A549 (cell line): Measurements from ENCODE around the gene TNP1.

Experiments used
- CBX2 ChIP-seq: fragments of 200-600 bp; sonication (generic); IDR thresholded peaks from 2 replicates; pipeline ENCODE4 v1.6.1; 2016; ENCODE audit warnings: low read depth, mild to moderate bottlenecking, borderline replicate concordance
- EHMT2 ChIP-seq: fragments of 200-600 bp; sonication (generic); IDR thresholded peaks from 2 replicates; pipeline ENCODE4 v1.6.1; 2016; ENCODE audit warnings: antibody characterized with exemption, low read depth, mild to moderate bottlenecking, moderate library complexity
- JUN ChIP-seq, 2 experiments: fragments of >200 bp; sonication (Bioruptor Twin); formaldehyde crosslinking; IDR thresholded peaks; 2 replicates in 1 of 2; 3 replicates in 1 of 2; pipeline ENCODE4 v1.6.1; 2016 to 2017
- ZNF302 ChIP-seq: fragments of 250-450 bp; sonication (Bioruptor Pico); IDR thresholded peaks from 2 replicates; pipeline ENCODE4 v1.9.0; 2021; ENCODE audit warnings: inconsistent platforms, mild to moderate bottlenecking, moderate library complexity
- TF ChIP-seq, protein P1 (sequence below): fragments of >200 bp; sonication (Bioruptor Twin); formaldehyde crosslinking; IDR thresholded peaks from 3 replicates; pipeline ENCODE4 v1.5.1; 2016

DNA sequence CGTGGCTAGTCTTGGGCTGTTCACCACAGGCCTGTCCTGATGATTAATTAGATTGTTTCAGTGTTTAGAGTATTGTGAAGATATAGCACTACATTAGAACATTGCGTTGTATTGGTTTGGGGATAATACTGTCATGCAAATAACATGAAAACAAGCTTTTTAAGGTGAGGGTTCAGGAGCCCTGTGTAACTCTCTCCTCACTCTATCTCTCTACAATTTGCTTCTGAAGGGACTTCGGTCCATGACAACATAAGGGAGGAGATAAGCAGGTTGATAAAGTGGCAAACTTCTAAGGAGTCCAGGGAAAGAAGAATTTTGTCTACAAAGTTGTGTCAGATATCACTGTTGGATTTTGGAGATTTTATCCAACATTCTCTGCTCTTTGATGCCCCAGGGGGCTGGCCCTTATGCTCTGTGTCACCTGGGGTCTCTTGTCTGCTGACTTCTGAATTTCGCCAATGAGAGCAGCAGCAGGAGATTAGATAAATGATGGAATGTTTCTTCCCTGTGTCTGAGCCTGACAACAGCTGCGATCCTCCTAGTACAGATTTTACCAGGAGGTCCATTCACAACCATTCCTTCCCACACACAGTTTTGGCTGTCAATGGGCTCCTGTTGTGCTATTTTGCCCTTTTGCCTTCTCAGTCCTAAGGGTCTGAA is 3.3 kb downstream of the TNP1 start:
- TF ChIP-seq EHMT2 = no peak
- TF ChIP-seq, protein P1, sequence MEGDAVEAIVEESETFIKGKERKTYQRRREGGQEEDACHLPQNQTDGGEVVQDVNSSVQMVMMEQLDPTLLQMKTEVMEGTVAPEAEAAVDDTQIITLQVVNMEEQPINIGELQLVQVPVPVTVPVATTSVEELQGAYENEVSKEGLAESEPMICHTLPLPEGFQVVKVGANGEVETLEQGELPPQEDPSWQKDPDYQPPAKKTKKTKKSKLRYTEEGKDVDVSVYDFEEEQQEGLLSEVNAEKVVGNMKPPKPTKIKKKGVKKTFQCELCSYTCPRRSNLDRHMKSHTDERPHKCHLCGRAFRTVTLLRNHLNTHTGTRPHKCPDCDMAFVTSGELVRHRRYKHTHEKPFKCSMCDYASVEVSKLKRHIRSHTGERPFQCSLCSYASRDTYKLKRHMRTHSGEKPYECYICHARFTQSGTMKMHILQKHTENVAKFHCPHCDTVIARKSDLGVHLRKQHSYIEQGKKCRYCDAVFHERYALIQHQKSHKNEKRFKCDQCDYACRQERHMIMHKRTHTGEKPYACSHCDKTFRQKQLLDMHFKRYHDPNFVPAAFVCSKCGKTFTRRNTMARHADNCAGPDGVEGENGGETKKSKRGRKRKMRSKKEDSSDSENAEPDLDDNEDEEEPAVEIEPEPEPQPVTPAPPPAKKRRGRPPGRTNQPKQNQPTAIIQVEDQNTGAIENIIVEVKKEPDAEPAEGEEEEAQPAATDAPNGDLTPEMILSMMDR = no peak
- no peak for TF ChIP-seq ZNF302
- no peak for TF ChIP-seq CBX2
- no peak for TF ChIP-seq JUN (IDR thresholded peaks at IDR 0.05)
